Activated CD8-positive, alpha-beta memory T cell treated with anti-CD3 and anti-CD28 coated beads, Interleukin-2, amount 50 U/mL, for 4 hours (primary cell): ENCODE measurements around the gene DAB2IP.
A peak's percentile ranks its signal among the peaks of the same experiment; 100 is the strongest.

ENCODE experiments used
- DNase-seq: peaks from one replicate; pipeline ENCODE4 v3.0.0-alpha.2; 2020

DAB2IP gene

DNA sequence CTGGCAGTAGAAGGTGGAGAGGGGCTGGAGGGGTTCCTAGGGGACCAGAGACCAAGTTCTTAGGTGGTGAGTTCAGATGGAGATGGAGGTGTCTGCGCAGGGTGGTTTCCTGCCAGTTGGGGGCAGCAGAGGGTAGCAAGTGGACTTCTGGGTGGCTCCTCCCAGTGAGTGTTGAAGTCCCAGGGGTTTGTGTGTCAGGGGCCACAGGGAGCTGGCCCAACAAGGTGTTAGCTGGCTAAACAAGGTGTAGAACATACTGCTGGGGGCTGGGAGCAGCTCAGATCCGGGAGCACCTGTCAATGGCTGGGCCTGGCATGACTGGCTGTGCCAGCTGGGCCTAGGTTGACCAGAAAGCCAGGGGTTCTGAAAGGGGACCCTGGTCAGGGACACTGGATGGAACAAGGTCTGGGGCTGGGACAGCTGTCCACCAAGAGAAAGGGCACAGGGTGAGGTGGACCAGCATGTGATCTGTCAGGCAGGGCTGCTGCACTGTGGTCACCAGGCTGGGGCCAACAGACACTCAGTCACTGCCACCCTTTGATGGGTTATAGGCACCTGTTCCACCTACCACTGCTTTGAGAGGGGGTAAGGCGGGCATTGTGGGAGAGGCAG is 35.6 kb downstream of the DAB2IP start:
- peak; percentile 56 for DNase-seq

DNA sequence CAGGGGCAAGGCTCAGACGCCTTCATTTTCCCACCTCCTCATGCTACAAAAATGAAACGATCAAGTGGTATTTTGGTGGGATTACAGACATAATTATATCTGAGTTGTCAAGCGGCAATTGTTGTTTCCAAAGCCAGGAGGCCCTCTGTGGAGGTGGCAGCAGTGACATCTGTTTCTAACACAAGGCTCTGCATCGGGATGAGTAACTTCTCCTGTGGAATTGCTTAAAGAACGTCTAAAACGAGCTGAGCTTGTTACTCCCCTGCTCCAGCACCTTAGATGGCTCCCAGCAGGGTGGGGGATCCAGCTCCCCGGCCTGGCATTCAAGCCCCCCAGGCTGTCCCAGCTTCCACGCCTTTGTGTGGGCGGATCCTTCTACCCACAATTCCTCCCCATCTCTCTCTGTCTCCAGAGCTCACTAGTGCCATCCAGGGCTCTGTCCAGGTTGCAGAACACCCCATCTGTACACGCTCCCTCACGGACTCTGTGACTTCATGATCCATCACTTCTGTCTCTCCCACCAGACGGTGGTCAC is 36.8 kb downstream of the DAB2IP start:
- DNase-seq, result no peak

DNA sequence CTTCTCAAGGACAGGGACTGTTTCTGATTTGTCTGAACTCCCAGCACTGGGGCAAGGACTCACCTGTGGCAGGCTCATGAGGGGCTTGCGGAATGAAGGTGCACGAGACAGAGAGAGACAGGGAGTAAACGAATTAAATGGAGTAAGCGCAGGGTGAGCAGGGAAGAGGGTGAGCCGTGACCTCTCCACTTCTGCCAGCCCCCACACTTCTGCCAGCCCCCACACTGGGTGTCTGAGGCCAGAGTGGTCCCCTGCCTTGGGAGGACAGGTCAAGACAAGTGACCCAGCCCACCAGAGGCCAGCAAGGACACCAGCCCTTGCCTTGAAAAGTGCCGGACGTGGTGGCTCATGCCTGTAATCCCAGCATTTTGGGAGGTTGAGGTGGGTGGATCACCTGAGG is 37.2 kb downstream of the DAB2IP start:
- DNase-seq, result no peak

DNA sequence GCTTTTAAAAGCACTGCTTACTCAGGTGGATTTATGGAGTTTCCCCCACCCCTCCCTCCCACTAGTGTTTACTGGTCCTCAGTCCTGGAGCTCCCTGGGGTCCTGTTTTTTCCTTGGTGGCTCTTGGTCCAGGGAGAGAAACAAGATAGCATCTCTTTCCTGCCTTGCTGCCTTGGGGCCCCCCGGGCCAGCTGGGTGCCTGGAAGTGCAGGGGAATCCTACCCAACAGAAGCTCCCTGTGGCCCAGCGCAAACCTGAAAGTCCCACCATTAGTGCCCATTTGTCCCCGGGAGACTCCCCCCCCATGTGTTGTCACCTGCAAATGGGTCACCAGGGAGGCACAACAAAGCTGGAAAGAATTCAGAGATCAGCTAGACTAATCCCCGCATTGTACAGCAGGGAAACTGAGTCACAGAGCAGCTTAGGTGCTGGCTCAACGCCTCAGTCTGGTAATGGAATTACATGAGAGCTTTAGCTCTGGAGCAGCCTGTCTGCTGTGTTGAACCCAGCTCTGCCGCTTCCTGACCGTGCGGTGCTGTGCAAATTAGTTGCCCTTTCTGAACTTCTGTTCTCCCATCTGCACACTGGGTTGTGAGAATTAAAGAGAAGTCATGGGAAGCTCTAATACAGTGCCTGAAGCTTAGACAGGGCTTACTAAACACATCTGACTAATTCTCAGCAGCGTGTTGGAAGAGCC is 38.2 kb downstream of the DAB2IP start:
- DNase-seq, result no peak

DNA sequence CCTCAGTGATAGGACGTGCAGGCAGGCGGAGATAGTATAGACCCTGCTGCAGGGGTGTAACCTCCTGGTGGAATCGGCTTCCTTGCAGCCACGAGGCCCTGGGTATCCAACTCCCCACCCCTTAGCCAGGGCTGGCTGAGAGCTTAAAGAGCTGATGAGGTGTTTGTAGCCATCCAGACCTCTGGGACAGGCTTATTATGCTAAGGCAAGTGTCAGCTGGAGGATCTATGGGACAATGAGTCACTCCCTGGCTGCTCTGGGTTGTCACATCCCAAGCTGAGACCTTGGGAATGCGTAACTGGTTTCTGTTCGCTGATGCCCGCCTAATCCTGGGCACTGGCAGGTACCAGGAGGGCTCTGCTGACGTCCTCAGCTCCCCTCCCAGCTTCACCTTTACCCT is 38.9 kb downstream of the DAB2IP start:
- no peak for DNase-seq

DNA sequence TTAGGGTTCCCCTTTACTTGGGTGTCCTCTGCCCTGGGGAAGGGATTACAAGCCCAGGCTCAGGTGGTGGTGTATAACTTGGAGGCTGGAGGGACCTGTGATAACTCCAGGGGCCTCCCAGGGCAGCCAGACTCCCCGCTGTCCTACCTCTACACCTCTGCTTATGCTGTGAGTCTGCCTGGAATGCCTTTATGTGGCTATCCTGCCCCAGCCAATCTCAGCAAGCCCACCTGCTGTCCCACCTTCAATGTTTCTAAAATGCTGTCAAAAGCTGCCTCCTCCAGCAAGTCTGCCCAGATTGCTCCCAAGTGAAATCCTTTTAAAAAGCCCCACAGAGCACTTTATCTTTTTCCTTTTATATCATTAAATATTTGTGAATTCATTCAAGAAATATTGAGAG is 39.3 kb downstream of the DAB2IP start:
- no peak for DNase-seq

DNA sequence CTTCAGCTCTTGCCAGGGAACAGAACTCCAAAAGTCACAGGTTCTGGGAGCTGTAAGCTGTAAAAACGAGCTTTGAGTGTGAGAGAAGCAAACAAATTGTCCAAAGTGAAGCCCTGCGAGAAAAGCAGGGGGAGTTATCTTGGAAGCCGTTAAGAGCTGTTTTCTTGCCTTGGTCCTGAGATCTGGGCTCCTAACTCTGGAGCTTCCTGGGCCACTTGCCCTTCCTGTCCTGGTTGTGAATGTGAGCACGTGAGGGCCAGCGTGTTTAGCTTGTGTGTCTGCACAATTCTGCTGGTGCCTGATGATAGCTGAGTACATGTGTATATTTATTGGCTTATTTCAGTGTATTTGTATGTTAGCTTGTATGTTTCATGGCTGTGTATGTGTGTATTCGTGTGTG is 40.5 kb downstream of the DAB2IP start:
- DNase-seq, result no peak

DNA sequence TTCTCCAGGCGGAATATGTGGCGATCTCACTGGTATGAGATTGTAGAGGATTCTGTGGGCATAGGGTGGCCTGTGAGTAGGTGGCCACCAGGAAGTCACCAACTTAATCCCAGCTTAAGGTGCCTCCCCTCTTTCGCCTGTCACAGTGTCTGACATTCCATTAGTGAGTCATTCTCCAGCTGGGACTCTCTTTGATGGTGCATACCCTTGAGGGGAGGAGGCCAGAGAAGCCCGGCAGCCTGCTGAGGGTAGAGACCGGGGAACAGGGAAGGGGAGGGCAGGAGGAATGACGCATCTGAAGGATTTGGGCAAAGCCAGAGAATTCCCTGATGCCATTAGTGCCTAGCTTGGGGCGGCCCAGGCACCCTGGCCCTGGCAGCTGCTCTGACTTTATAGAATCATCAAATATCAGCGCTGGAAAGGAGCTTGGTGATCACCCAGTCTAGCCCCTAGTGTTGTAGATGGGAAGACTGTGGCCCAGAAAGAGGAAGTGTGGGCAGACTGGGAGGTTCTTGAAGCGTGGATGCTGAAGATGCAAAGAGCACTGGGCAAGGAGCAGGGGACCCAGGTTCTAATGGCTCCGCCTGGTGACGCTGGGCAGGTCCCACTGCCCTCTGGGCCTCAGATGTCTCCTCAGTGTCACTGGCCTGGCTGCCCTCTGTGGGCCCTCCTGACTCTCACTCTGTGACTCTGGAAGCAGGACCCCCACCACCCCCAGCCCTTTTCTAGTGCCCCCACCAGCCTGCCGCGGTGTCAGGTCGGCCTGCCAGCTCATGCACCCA is 41.4 kb downstream of the DAB2IP start:
- DNase-seq, result no peak

DNA sequence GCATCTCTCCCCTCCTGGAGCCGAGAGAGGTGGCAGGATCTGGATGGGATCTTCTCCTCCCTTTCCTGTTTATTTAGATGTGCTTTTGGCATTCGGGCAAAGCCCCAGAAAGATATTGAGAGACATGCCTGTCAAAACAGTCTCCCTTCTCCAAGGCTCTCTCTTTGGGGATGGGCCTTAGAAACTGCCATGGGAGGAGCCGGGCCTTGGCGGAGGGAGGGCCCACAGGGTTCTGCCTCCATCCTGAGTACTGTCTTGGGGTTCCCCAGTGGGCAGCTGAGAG is 41.9 kb downstream of the DAB2IP start:
- no peak for DNase-seq

DNA sequence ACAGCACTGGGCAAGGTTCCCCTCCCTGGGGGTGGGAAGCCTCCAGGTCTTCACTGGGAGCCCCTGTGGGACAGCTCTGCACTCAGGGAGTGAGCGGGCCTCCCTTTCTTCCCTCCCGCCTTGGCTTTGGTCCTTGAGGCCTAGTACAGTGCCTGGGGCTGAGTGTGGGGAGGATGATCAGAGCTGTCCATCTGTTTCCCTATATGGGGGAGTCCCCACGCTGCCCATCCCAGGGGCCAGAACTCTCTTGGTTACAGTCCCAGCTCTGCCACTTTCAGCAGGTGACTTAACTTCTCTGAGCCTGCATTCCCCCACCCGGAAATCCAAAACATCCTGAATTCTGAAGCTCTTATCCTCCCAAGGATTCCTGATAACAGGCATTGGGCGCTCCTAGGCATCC is 42.6 kb downstream of the DAB2IP start:
- no peak for DNase-seq

DNA sequence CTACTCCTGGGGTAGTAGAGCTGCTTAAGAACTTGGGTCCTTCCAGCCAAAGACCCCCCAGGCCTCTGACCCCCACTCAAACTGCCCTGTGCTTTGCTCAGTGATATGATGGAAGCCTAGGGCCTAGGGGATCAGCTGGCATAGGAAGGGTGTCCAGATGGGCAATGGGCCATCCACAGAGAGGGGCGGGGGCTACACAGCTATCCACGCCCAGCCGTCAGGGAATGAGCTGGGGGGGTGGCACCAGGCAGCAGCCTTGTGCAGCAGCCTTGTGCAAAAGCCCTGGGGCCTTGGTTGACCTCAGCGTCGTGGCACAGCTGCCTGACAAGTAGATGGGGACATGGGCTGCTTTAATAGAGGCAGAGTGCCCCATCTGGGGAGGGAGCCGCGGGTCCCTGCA is 43.2 kb downstream of the DAB2IP start:
- DNase-seq, result no peak

DNA sequence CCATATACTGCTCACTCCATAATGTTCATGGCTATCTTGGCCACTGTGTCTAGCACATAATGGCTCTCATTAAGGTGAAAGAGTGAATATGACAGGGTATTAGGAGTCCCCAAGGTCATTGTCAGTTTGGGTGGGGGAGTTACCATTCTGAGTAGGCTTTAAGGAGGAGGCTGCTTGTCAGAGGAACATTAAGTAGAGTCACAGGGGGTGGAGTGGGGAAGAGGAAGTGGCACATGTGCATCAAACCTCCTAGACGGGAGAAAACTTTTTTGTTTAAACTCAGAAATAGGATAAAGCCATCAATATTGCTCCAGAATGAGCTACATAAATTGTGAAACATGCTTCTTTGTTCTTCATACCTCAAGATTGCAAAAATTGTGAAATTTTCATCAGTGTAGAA is 45.5 kb downstream of the DAB2IP start:
- DNase-seq, result no peak

DNA sequence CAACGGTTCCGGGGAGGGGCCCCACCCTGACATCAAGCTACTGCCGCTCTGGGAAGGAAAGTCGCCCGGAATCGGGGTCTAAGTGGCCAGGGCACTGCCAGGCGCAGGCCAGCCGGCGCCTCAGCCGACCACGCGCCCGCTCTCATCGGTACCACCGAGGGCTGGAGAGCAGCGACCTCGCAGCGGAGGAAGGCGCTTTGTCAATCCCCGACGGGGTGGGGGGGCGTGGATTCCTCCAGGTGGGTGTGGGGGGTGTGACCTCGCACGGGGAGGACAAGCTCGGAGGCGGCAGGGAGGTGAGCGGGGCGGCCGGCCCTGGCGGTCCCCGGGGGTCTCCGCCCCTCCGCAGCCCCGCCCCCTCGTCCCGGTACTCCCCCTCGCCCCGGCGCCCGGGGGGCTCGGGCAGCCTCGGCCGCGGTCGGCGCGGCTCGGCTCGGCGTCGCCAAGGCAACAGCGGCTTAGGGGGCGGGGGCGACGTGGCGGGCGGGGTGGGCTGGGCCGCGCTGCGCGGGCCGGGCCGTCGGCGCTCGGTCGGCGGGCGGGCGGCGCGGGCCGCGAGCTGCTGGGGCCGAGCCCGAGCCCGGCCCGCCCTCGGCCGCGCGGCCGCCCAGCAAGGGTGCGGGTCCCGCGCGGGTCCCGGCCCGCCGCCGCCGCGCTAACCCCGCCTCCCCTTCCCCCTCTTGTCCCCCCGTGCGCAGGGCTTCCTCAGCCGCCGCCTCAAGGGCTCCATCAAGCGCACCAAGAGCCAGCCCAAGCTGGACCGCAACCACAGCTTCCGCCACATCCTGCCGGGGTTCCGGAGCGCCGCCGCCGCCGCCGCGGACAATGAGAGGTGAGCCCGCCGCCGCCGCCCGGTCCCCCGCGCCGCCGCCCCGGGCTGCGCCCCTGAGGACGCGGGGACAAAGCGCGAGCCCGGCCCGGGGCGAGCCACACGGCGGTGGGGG is 47.5 kb downstream of the DAB2IP start:
- DNase-seq, result peak; percentile 43

DNA sequence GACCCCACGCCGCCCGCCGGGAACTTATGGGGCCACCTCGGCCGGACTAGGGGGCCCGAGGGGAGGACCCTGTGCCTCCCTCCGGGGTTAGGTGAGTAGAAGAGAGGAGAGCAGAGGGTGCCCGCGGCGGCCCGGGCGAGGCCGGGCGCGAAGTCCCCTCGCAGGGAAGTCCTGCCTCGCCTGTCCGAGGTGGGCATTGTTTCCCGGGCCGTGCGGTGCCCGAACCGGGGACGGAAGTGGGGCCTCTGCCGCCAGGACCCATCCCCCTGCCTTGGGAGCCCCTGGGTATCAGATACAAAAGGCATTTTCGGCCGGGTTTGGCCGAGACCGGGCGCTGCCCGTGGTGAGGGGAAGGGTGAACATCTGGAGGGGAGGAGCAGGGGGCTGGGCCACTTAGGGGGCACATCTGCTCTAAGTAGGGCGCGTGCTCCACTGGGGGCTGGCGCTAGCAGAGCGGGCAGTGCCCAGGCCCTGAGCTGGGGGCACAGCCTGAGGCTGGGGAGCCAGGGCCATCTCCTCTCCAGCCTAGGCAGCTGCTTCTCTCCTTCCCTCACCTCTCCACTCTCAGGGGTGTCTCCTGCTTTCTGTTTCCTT is 48.2 kb downstream of the DAB2IP start:
- no peak for DNase-seq

DNA sequence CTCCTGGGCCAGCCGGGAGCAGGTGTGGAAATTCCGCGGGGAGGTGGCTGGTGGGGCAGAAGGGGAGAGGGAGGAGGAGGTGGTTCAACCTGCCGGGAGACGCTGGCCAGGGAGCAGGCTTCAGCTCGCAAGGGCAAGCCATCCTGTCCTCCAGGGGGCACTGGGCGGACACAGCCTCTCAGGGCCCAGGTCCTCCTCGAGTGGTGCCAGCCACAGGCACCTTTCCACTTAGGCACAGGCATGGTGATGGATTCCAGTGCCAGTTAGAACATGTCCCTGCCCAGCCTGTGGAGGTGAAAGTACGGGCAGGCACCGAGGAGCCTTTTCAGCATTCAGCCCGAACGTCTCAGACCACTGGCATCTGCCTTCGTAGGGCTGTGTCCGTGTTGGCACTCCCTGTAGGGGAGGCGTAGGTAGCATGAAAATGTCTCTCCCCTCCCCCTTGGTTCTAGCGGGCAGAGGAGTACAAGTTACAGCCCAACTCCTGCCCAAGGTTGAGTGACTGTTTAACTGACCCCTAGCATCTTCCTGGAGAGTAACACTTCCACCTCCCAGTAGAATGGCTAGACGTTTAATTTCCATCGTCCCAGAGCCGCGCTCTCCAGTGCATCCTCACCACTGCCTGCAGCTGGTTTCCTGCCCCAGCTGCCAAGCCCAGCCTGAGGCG is 48.9 kb downstream of the DAB2IP start:
- peak; percentile 29 for DNase-seq

DNA sequence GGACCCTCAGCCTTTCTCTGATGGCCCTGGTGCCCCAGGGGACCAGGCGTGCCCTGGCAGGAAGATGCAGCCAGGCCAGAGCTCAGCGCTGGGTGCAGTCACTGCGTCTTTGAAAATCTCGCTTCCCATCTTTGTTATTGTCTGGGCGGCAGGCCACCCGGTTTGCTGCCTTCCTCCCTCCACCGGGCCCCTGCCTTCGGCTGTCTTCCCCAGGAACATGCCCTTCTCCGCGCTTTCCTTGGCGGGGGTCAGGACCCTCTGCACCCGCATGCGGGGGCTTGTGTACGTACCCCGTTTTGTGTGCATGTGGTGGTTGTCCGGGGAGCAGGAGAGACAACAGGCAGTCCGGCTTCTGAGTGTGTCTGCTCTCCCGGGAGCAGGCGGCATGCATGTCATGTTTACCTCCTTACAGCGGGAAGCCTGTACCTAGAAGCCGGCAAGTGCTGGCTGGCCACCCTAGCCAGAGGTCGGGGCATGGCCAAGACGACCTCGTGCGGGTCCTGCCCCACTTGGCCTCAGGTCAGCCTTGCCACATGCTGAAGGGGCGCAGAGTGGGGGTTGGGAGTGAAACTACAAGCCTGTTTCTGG is 49.5 kb downstream of the DAB2IP start:
- no peak for DNase-seq

DNA sequence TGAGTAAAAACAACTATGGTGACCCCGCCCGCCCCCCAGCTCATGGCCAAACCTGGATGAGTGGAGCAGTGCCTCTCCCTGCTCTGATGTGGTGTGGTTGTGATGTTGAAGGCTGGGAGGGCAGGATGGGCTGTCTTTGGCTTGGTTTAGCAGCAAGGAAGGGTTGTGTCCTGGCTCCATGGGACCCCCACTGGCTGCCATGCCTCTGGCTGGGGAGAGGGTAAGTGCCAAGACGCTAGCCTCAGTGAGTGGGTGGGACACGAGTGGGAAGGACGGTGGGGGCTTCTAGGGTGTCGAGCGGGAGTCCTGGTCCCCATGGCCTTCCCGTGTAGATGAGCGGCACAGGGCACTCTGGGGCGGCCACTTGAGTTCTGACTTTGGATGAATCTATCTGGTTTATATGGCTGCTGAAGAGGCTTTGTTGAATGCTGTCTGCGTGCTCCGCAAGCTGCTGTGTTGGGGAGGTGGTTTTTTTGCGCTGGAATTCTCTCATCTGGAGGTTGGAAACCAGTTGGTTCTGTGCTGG is 50.4 kb downstream of the DAB2IP start:
- DNase-seq, result no peak

DNA sequence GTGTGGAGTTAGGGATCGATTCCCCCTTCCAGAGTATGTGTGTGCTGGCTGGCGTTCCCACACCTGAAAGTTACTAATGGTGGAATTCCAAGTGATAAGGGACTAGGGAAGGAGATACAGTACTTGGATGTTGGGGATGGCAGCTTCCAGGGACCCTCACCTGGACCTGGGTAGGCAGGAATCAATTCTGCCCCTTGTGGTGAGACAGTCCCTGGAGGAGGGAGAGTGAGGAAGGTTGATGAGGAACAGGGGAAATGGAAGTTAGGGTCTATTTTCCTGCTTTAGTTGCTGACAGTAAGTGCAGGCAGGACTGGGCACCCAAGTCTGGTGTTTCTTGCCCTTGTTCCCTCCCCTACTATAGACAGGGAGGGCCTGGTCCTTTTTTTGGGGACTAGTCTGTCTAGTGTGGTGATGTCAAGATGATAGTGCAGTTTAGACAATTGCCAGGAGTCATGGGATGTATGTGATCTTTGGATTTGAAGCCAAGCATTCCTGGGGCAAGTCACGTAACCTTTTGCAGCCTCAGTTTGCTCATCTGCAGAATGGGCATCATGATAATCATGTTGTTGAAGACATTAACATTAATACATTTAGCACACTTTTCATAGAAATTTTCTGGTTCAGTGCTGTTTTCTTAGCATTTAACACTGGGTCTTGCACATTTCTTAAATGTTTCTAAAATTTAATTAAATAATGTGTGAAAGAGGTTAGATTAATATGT is 51.7 kb downstream of the DAB2IP start:
- no peak for DNase-seq

DNA sequence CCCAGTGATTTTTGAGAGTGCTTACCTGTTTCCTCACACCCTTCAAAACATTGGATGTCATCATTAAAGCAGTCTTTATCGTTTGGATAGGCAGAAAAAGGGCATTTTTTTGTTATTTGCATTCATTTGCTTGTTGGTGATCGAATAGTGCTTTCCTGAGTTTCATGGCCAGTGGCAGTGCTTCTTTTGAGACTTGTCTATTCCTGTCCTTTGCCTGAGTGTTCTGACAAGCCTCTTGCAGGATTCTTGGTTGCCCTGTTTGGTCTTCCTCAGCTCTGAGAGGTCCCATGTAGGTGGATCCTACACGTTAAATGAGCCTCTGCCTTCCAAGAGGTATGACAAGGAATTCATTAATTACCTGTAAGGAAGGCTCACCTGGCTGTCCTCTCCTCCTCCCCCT is 52.8 kb downstream of the DAB2IP start:
- DNase-seq, result no peak

DNA sequence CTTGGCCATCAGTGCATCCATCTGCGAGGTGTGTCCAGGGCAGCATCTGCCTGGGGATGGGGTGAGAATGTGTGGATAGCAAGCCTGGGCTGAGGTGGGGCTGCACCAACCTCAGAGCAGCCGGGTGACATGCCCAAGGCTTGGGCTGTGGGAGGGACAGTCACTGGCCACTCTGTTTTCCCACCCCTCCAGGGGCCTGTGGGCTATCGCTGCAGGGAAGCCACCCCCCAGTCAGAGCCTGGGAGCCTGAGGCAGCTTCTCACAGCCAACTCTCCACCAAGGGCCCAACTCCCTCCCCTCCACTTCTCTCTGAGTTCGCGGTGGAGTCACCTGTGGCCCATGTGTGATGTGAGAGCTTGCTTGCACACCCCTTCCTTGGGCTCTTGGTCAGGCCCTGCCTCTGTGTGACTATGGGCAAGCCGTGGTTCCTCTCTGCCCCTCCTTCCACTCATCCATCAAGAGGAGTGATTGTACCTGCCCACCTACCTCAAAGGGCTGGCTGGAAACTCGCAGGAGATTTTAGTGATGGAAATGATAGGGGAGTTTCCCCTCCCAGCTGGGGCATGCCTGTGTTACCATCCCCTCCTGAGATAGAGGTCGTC is 54.8 kb downstream of the DAB2IP start:
- DNase-seq, result no peak
